C1 segment of cervical spinal cord (tissue), 14 donors: ENCODE data around the gene SCNN1A.
"Not testable (repeated sequence)": the region's sequence is repeated elsewhere in the genome, so short reads cannot be mapped to it uniquely, and the experiment has no call there.

Experiments used
- DNase-seq, 14 donors: peaks; one replicate each; lab custom pipeline; 2025; lab: John Stamatoyannopoulos, UW

The SCNN1A gene

DNA sequence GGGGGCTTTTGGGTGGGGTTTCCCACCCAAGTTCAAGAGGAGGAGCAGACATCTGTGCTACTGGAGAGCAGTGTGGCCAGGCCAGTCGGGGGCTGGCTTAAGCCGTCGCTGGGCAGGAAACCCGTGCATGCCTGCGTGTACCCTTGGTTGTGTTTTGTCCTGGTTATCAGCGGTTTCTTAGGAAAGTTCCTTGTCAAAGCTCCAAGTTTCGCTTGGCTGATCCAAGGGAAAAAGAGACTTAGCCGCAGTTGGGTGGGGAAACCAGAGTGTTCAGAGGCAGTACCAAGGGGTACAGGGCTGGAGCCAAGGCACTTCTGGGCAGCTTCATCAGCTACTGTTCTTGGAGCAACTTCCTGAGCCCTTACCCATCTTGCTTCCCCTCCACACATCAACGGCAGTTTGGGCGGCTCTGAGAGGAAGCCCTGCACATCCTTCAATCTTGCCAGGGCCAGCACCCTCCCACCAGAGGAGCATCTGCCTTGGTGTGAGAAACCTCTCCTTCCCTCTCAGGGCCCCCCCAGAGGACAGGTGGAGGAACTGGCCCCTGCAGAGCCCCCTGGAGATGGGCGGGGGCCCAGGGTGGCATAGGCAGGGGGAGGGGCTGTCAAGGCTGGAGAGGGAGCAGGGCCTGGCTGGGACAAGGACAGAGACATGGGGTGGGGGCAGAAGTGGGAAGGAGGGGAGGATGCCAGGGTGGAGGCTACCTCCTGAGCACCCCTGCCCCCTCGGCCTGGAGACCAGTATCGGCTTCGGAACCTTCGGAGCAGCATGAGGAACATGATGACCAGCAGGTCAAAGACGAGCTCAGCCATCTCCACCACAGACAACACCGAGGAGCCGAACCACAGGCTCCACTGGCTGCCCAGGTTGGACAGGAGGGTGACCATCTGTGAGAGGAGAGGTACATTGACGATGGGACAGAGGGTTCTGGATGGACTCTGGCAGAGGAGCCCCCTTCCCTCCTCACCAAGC is 27.7 kb downstream of the SCNN1A start:
- DNase-seq: peak in 1 of 14 donors; percentile 22

DNA sequence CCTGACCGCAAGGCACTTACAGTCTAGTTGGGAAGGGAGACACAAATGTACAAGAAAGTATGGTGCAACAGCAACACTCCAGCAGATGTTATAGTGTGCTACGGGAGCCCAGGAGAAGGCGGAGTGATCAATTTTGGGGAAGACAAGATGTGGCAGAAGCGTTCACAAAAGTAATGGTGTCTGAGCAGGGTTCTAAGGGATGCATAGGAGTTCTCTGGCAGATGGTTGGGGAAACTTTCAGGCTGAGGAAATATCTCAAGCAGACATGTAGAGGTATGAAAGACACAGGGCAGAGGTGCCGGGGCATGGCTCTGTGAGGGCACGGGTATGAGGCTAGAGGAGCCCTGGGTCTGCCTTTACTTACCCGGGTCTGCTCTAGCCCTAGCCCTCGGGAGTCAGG is 28.4 kb downstream of the SCNN1A start:
- DNase-seq: no peak

DNA sequence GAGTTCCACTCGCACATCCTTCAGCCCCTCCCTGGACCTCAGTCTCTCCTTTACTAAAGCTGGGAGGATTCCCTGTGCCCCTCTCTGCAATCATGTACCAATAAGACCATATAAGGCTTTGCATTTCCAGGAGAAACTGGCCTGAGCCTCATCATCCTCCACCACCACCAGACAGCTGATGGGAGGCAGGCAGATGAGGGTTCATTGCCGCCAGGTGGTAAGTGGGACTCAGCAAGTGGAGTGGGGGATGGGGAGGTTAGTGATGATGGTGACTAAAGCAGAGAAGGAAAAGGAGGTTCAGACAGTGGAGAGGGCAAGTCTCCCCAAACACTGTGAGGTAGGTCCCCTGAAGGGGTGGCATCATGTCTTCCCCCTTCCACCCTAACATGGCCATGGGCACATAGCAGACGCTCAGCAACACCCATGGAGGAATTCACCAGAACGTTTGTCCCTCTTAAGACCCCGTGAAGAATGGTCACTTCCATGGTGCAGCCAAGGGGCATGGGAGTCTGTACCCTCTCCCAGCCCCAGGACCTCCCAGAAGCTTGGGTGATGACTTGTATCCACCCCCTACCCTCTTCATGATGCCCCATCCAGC is 29.0 kb downstream of the SCNN1A start:
- no peak for DNase-seq

DNA sequence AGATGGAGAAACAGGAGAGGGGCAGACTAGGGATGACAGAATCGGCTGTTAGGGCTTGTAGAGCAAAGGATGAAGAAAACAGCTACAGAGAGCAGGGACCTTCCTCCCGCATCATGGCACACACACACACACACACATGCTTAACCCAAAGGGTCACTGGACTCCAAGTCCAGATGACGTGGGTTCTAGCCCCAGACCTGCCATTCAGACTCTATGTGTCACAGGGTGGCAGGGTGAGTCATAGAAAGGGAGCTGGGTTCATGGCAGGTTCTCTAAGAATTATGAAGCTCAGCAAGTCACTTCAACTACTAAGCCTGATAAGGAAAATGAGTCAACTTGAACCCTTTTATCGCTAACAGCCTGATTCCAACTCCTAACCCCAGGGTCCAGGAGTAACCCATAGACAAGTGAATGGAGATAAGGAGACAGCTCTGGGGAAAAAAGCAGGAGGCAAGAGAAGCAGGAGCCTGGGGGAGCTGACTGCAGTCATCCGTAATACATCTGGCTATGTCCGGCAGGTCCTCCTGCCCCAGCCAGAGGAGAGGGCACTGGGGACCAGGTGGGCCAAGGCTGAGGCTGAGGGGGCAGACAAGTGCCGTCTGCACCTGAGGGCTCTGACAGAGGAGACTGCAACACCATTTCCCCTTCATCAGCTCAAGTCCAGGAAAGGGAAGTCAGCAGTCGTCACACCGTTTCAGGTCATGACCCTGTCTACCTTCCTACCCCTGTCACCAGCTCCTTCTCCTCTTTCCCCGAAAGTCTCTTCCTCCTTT is 29.9 kb downstream of the SCNN1A start:
- no peak for DNase-seq

DNA sequence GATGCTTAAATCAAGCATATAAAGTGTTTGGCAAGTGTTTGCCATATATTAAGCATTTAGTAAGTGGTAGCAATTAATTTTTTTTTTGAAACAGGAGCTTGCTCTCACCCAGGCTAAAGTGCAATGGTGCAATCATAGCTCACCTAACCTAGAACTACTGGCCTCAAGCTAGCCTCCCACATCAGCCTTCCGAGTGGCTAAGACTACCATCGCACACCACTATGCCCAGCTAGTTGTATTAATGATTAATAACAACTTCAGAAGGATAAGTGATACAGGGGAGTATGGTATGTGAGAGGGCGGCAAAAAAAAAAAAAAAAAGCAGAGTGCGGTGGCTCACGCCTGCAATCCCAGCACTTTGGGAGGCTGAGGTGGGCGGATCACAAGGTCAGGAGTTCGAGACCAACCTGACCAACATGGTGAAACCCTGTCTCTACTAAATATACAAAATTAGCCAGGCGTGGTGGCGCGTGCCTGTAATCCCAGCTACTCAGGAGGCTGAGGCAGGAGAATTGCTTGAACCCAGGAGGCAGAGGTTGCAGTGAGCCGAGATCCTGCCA is 31.2 kb downstream of the SCNN1A start:
- DNase-seq: not testable (repeated sequence)

GRCh38 chr12:6343518-6343917 is 31.8 kb downstream of the SCNN1A start:
- no peak for DNase-seq

DNA sequence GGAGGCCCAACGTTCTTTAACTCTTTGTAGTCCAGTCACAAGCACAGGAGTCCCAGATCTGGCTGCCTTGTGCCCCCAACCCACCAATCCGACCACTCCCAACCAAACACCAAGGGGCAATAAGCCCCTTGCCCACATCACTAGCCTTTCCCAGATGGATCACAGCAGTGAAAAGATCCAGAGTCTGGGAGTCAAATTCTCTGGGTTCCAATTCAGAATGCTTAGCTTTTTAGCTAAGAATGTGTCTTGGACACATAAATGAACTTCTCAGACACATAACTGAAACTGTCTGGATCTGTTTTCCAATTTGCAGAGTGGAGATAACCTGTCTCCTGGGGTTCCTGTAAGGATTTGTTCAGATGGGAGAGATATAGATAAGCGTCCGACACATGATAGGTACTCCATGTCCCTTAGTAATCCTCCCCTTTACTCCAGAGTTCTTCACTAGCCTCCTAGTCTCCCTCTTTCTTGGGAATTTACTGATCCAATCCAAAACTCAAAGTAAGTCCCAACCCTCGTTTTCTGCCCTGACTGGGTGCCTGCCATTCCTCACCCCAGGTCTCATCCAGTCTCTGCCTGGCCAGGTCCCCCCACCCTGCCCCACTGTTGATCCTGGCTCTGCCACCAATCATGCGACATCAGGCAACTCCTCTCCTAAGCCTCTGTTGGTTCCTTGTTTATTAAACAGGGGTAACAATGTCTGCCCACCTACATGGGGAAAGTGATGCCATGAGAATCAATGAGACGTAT is 33.0 kb downstream of the SCNN1A start:
- DNase-seq: no peak

GRCh38 chr12:6341417-6342139 is 33.8 kb downstream of the SCNN1A start, which contains the start of gene TNFRSF1A:
TSS of gene TNFRSF1A (minus strand) at chr12:6342076. CDS start at chr12:6341814, 262 bp downstream.
- DNase-seq: peak in 8 of 14 donors; percentile 27 to 67 (median 55)

GRCh38 chr12:6340745-6341416 is 34.5 kb downstream of the SCNN1A start:
- DNase-seq: no peak

- DNase-seq: peak in 1 of 14 donors; percentile 33
These were observed 35.2 kb downstream of the SCNN1A start for GRCh38 chr12:6340032-6340638.

- DNase-seq: no peak
These were observed 36.4 kb downstream of the SCNN1A start for GRCh38 chr12:6338955-6339354.

DNA sequence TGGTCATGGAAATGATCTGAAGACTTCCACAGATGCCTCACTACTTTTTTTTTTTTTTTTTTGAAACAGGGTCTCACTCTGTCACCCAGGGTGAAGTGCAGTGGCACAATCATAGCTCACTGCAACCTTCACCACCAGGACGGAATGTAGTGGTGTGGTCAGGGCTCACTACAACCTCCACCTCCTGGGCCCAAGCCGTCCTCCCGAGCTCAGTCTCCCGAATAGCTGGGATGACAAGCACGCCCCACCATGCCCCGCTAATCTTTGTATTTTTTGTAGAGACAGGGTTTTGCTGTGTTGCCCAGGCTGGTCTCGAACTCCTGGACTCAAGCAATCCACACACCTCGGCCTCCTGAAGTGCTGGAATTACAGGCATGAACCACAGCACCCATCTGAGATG is 36.8 kb downstream of the SCNN1A start:
- DNase-seq: not testable (repeated sequence)

GRCh38 chr12:6337958-6338433 is 37.4 kb downstream of the SCNN1A start:
- peak in 1 of 14 donors; percentile 49 for DNase-seq

DNA sequence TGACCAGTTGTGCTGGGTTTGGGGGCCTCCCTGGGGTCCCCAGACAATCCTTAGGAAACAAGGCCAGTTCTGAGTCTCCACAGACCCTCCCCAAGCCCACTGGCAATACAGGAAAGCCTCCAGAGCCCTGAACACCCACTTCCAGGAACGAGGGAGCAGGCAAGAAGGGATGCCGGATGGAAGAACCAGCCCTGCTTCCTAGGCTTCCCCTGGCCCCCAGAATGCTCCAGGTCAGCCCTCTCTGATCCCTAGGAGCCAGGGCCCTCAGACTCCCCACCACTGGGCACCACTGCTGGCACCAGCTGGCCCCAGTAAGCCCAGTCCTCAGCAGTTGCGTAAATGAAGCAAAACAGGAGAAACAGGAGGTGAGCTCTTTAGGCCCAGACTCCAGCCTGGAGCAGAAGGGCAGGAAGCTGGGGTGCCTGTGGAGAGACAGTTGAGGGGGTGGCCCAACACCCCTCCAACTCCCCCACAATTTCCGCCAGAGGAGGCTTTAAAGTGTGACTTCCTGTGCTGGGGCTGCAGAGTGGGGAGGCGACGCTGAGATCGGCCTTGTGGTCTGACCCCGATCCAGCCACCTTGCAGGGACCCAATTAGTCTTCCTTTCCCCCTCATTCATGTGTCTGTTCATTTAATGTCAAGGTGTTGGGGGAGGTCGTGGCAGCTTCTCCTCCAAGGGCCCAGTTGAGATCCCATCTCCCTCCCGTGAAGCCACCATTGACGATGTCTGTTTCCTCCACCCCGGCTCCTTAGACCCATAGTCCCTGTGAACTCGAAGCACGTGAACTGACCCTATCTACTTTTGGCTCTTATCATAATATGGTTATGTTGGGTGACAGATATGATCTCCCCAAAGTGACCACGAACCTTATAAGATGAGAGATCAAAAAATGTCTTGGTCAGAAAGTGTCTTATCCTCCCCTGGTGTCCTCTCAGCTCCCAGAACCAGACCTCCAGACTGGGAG is 38.2 kb downstream of the SCNN1A start:
- DNase-seq: peak in 1 of 14 donors; percentile 43

GRCh38 chr12:6336079-6336888 is 39.1 kb downstream of the SCNN1A start:
- DNase-seq: peak in 12 of 14 donors; percentile 44 to 96 (median 81)

DNA sequence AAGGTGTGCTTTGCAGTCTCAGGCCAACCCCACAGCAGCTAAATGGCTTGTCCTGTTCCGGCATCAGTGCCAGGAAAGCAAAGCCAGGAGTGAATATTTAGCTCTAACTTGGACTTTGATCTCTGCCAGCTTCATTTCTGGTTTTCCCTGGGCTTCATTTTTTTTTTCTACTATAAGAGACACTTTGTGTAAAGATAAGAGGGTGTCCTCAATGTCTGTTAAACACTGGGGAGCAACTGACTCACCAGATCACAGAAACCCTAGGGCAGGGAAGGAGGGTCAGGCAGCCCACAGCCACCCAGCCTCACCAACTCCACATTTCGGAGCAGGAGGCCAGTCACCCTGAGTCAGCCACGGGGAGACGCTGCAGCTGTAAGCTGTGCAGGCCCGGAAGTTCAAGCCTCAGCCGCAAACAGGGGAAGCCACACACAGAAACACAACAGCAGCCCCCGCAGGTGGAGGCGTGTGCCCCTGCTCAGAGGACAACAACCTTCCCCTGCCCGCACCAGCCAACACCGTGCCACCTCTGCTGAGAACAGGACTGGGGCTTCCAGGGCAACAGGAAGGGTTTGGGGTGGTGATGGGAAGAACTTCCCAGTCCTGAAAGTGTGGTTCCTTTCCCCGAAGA is 39.8 kb downstream of the SCNN1A start:
- peak in 7 of 14 donors; percentile 34 to 89 (median 58) for DNase-seq
